Measurements from ENCODE around the gene DMD. TPM values are rescaled to one million over a fixed set of nuclear protein-coding genes. Genes with fewer than 3 reads are reported as not detected.
"Not testable (repeated sequence)": the region's sequence is repeated elsewhere in the genome, so short reads cannot be mapped to it uniquely, and the experiment has no call there.

DMD gene
- total RNA-seq, 1 experiment from 2014 or later: 25.3 TPM

GRCh38 chrX:31383991-31384390 is 1827.4 kb downstream of the DMD start:
- ChIA-PET CTCF (no interaction called here), POLR2A (ENCODE audit: unreplicated experiment) (no interaction called here)
- intact Hi-C loops (cut with micrococcal nuclease; ENCODE audit: unreplicated experiment): no loop called here
- Histone ChIP-seq H3F3A (ENCODE audit: insufficient read depth, low read depth) (no peaks in the 10 kb centered on the region), H4K20me1 (ENCODE audit: insufficient read depth) (no peaks in the 10 kb centered on the region), H2AFZ (no peak overlapping the region), H3K9me3 (ENCODE audit: insufficient read depth, low read depth) (no peaks in the 10 kb centered on the region), H3K79me2 (ENCODE audit: low read depth) (no peaks in the 10 kb centered on the region), H3K36me3 (ENCODE audit: low read depth) (no peaks in the 10 kb centered on the region), H3K9me2 (ENCODE audit: insufficient read depth) (no peaks in the 10 kb centered on the region), H3K27me3 (ENCODE audit: insufficient read depth, low read depth) (no peaks in the 10 kb centered on the region), H3K4me1 (replicated peaks; ENCODE audit: insufficient read depth) (no peaks in the 10 kb centered on the region), H3K4me2 (no peak overlapping the region), H3K4me3 (no peak overlapping the region), H3K27ac (no peak overlapping the region)
- TF ChIP-seq CTCF (conservative IDR thresholded peaks at IDR 0.05) (no peak), EZH2 (IDR thresholded peaks at IDR 0.05; ENCODE audit: low read depth) (no peak)
- no peak for DNase-seq
- no TSS peak for BruUV-seq (replicated peaks)

- POLR2A ChIA-PET (ENCODE audit: unreplicated experiment): not testable (repeated sequence)
Measured at GRCh38 chrX:31378973-31379372, 1832.4 kb downstream of the DMD start.

GRCh38 chrX:31377821-31378220 is 1833.5 kb downstream of the DMD start:
- H2AFZ ChIP-seq; H3K36me3 ChIP-seq (ENCODE audit: low read depth); BruUV-seq (replicated peaks); H4K20me1 ChIP-seq (ENCODE audit: insufficient read depth); H3K4me2 ChIP-seq; H3K27me3 ChIP-seq (ENCODE audit: insufficient read depth, low read depth); POLR2A ChIA-PET (ENCODE audit: unreplicated experiment); H3K79me2 ChIP-seq (ENCODE audit: low read depth); H3K27ac ChIP-seq; DNase-seq; H3F3A ChIP-seq (ENCODE audit: insufficient read depth, low read depth); intact Hi-C loops (cut with micrococcal nuclease; ENCODE audit: unreplicated experiment); H3K4me3 ChIP-seq; CTCF ChIA-PET; H3K9me2 ChIP-seq (ENCODE audit: insufficient read depth); H3K9me3 ChIP-seq (ENCODE audit: insufficient read depth, low read depth): not testable (repeated sequence)
- H3K4me1 ChIP-seq (replicated peaks; ENCODE audit: insufficient read depth): peaks cover 17% of the 10 kb centered on the region

More at GRCh38 chrX:31378973-31379372, 1832.4 kb downstream of the DMD start:
- DNase-seq; CTCF ChIA-PET; H3K9me2 ChIP-seq (ENCODE audit: insufficient read depth); intact Hi-C loops (cut with micrococcal nuclease; ENCODE audit: unreplicated experiment); H2AFZ ChIP-seq; H3K4me2 ChIP-seq; H4K20me1 ChIP-seq (ENCODE audit: insufficient read depth); H3K9me3 ChIP-seq (ENCODE audit: insufficient read depth, low read depth); H3K36me3 ChIP-seq (ENCODE audit: low read depth); H3K79me2 ChIP-seq (ENCODE audit: low read depth); H3K4me3 ChIP-seq; H3K27me3 ChIP-seq (ENCODE audit: insufficient read depth, low read depth); BruUV-seq (replicated peaks); H3F3A ChIP-seq (ENCODE audit: insufficient read depth, low read depth); H3K27ac ChIP-seq: not testable (repeated sequence)
- peaks cover 17% of the 10 kb centered on the region for H3K4me1 ChIP-seq (replicated peaks; ENCODE audit: insufficient read depth)

GRCh38 chrX:31376408-31377022 is 1834.8 kb downstream of the DMD start:
- no peaks in the 10 kb centered on the region for H3K9me2 ChIP-seq (ENCODE audit: insufficient read depth)
- no peaks in the 10 kb centered on the region for H3K9me3 ChIP-seq (ENCODE audit: insufficient read depth, low read depth)
- peak in 1 of 2 experiments; percentile 64 for DNase-seq
- POLR2A ChIA-PET (ENCODE audit: unreplicated experiment): no interaction called here
- no peaks in the 10 kb centered on the region for H3K27me3 ChIP-seq (ENCODE audit: insufficient read depth, low read depth)
- TF ChIP-seq EZH2 (IDR thresholded peaks at IDR 0.05; ENCODE audit: low read depth): no peak
- no peak for TF ChIP-seq CTCF (conservative IDR thresholded peaks at IDR 0.05)
- H3K27ac ChIP-seq: no peak overlapping the region
- intact Hi-C loops (cut with micrococcal nuclease; ENCODE audit: unreplicated experiment): no loop called here
- no peak overlapping the region for H2AFZ ChIP-seq
- BruUV-seq (replicated peaks): no TSS peak
- no peaks in the 10 kb centered on the region for H3K79me2 ChIP-seq (ENCODE audit: low read depth)
- CTCF ChIA-PET: no interaction called here
- H3K36me3 ChIP-seq (ENCODE audit: low read depth): no peaks in the 10 kb centered on the region
- H3K4me2 ChIP-seq: peak overlapping the region; percentile 44
- peaks cover 17% of the 10 kb centered on the region for H3K4me1 ChIP-seq (replicated peaks; ENCODE audit: insufficient read depth)
- no peaks in the 10 kb centered on the region for H4K20me1 ChIP-seq (ENCODE audit: insufficient read depth)
- no peak overlapping the region for H3K4me3 ChIP-seq
- H3F3A ChIP-seq (ENCODE audit: insufficient read depth, low read depth): peaks cover 3% of the 10 kb centered on the region; the same call in 1 of the 2 replicates
